ENCODE measurements around the gene MUC7.

Gene MUC7

GRCh38 chr4:70531981-70532380 is 60.0 kb downstream of the MUC7 start:
- FAIRE-seq, result no peak
- DNase-seq (ENCODE audit: low spot score), result no peak

Data from urothelium cell line (cell line).